CD4-positive, alpha-beta memory T cell (primary cell): ENCODE results near the gene IRF2BP1. TPM values are rescaled to one million over a fixed set of nuclear protein-coding genes. Genes with fewer than 3 reads are reported as not detected.

Experiments
- CTCF ChIA-PET: fragments of 350-600 bp; sonication (Branson Sonifier 250); formaldehyde crosslinking; loops from one replicate; lab custom pipeline; 2021; ENCODE audit warnings: inconsistent platforms; ENCODE audit not compliant: partially characterized antibody; lab: Charles Lee
- POLR2A ChIA-PET: fragments of 350-600 bp; sonication (Branson Sonifier 250); formaldehyde crosslinking; loops from one replicate; lab custom pipeline; 2021; ENCODE audit not compliant: partially characterized antibody; lab: Charles Lee
- DNase-seq, 5 donors: peaks; one replicate each; pipeline versions ENCODE4 v3.0.0 to v3.0.0-alpha.2; 2020 to 2022; ENCODE audit warnings: mixed read lengths in 1 of 5
- H3K27ac ChIP-seq: one replicate; pipeline ENCODE4 v1.7.0; 2013; ENCODE audit warnings: low read depth, low read length
- H3K27me3 ChIP-seq: 2 replicates; pipeline ENCODE4 v1.7.0; 2013; ENCODE audit warnings: mild to moderate bottlenecking, low read length, moderate library complexity; ENCODE audit not compliant: insufficient read depth
- H3K36me3 ChIP-seq: 2 replicates; pipeline ENCODE4 v1.7.0; 2013; ENCODE audit warnings: mild to moderate bottlenecking, low read length, moderate library complexity; ENCODE audit not compliant: insufficient read depth
- H3K4me1 ChIP-seq: 2 replicates; pipeline ENCODE4 v1.7.0; 2013; ENCODE audit warnings: mild to moderate bottlenecking, low read length, moderate library complexity; ENCODE audit not compliant: insufficient read depth
- H3K4me3 ChIP-seq, 2 donors: one replicate each; pipeline ENCODE4 v1.7.0; 2013; ENCODE audit warnings: low read length in 2 of 2, mild to moderate bottlenecking in 1 of 2
- H3K9me3 ChIP-seq, 2 donors: one replicate each; pipeline ENCODE4 v1.7.0; 2013; ENCODE audit warnings: low read length in 2 of 2, control low read depth in 1 of 2; ENCODE audit not compliant: control insufficient read depth in 1 of 2
- H3K27ac Mint-ChIP-seq, 7 donors: one replicate each; pipeline ENCODE4 v1.8.0; 2020 to 2021; ENCODE audit warnings: mixed read lengths in 7 of 7, mild to moderate bottlenecking in 6 of 7, inconsistent platforms in 3 of 7, moderate library complexity in 3 of 7
- H3K27me3 Mint-ChIP-seq, 2 donors: one replicate each; pipeline ENCODE4 v1.8.0; 2020 to 2021; ENCODE audit warnings: mixed read lengths in 2 of 2
- H3K36me3 Mint-ChIP-seq, 2 donors: one replicate each; pipeline ENCODE4 v1.8.0; 2020 to 2021; ENCODE audit warnings: mixed read lengths in 2 of 2, inconsistent platforms in 1 of 2, mild to moderate bottlenecking in 1 of 2
- H3K4me1 Mint-ChIP-seq, 4 donors: one replicate each; pipeline ENCODE4 v1.8.0; 2020 to 2021; ENCODE audit warnings: mixed read lengths in 4 of 4, mild to moderate bottlenecking in 1 of 4
- H3K4me3 Mint-ChIP-seq, 8 donors: one replicate each; pipeline ENCODE4 v1.8.0; 2020 to 2021; ENCODE audit warnings: mixed read lengths in 8 of 8, mild to moderate bottlenecking in 7 of 8, moderate library complexity in 6 of 8, inconsistent platforms in 3 of 8
- H3K9me3 Mint-ChIP-seq, 8 donors: one replicate each; pipeline ENCODE4 v1.8.0; 2020 to 2021; ENCODE audit warnings: mixed read lengths in 8 of 8, mild to moderate bottlenecking in 5 of 8, inconsistent platforms in 3 of 8, moderate library complexity in 1 of 8
- intact Hi-C: fragments of 100-400 bp; cut with micrococcal nuclease; formaldehyde crosslinking; loops from one replicate; pipeline ENCODE4 v1.15.1; 2023
- polyA plus RNA-seq, 2 donors: library from polyadenylated mRNA; unstranded; fragments of 300-500 nt; fragmentation: Illumina TruSeq; gene quantifications; one replicate each; pipeline ENCODE4 v1.2.3, GENCODE V29; 2021
- total RNA-seq, 2 experiments: library from RNA; stranded (reverse); gene quantifications; one replicate each; pipeline ENCODE4 v1.2.3, GENCODE V29; 2021

IRF2BP1 gene
- total and polyA plus RNA-seq, 4 experiments from 2014 or later = 2.4 to 35.8 (median 21.0) TPM

DNA sequence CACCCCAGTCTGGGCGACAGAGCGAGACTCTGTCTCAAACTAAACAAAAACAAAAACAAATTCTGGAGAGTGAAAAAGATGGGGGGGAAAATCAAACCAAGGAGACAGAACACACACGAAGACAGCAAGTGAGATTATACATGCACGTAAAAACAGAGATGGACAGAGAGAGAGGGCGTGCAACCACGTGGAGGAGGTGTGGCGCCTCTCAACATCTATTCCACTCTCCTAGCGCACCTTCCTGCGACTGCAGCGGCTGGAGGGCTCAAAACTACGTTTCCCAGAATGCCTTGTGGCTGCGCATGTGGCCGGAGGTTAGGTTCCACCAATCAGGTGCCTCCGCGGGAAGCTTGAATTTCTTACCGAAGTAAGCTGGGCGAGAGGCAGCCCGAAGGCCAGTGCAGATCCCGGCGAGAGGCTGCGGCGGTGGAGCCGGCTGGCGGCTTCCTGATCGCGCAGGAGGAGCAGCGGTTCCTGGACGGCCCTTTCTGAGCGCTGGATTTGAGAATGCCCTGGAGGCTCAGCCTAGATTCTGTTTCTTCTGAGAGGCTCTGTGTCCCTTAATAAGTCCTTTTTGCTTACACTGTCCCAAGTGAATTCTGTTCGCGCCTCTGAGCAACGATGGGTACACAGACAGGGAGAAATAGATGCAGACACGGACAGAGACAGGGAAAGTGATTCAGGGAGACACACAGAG lies 41.8 kb upstream of the IRF2BP1 start:
- Histone ChIP-seq H3K4me1 (peaks cover 8% of the 10 kb centered on the region), H3K27me3 (no peaks in the 10 kb centered on the region), H3K36me3 (no peaks in the 10 kb centered on the region), H3K27ac (no peak overlapping the region), H3K9me3 (no peaks in the 10 kb centered on the region), H3K4me3 (no peak overlapping the region)
- Mint-ChIP-seq H3K9me3 (no peaks in the 10 kb centered on the region), H3K4me3 (peak overlapping the region in 5 of 8 donors; percentile 12 to 69 (median 27)), H3K4me1 (peaks cover 2 to 12% (median 6%) of the 10 kb centered on the region in 4 donors), H3K36me3 (no peaks in the 10 kb centered on the region), H3K27ac (peak overlapping the region in 3 of 7 donors; percentile 43 to 84 (median 70)), H3K27me3 (peaks cover 5 to 8% of the 10 kb centered on the region in 2 donors)
- peak; percentile 85 to 90 (median 87) for DNase-seq
- ChIA-PET POLR2A (interaction anchor here (1.0 to 1.8 kb wide), 3 partner anchors 25 to 64 kb away, joined by 3 to 6 read pairs (median 5); partner anchors contain the start of genes FOXA3, MYPOP and SYMPK), CTCF (no interaction called here)
- intact Hi-C loops = loop anchor here (1.0 to 2.0 kb wide), 3 partner anchors 25 to 68 kb away; partner anchors contain the start of genes CCDC61, MYPOP and SYMPK

DNA sequence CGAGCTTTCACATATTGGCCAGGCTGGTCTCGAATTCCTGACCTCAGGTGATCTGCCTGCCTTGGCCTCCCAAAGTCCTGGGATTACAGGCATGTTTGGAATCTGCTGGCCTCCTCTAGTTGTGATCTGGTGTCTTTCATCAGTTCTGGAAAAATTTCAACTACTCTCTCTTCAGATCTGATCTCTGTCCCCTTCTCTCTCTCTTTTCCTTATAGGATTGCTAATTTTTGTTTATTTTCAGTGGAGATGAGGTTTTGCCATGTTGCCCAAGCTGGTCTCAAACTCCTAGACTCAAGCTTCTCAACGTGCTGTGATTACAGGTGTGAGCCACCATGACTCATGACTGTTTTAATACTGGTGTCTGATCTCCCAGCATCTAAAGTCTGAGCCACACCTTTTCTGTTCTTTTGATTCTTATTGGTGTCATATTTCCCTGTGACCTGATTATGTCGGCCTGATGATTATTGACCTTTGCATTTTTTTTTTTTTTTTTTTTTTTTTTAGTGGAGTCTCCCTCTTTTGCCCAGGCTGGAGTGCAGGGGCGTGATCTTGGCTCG lies 39.0 kb upstream of the IRF2BP1 start:
- H3K4me1 Mint-ChIP-seq = peaks cover 2 to 12% (median 6%) of the 10 kb centered on the region in 4 donors
- H3K27me3 Mint-ChIP-seq = peaks cover 0 to 5% of the 10 kb centered on the region in 2 donors
- intact Hi-C loops = no loop called here
- Histone ChIP-seq H3K27me3 (no peaks in the 10 kb centered on the region), H3K4me1 (peaks cover 8% of the 10 kb centered on the region), H3K9me3 (no peaks in the 10 kb centered on the region), H3K4me3 (no peak overlapping the region), H3K27ac (no peak overlapping the region), H3K36me3 (no peaks in the 10 kb centered on the region)
- no peak overlapping the region for H3K4me3 Mint-ChIP-seq
- ChIA-PET CTCF (no interaction called here), POLR2A (no interaction called here)
- no peaks in the 10 kb centered on the region for H3K36me3 Mint-ChIP-seq
- DNase-seq = no peak
- H3K9me3 Mint-ChIP-seq = no peaks in the 10 kb centered on the region
- H3K27ac Mint-ChIP-seq = no peak overlapping the region

DNA sequence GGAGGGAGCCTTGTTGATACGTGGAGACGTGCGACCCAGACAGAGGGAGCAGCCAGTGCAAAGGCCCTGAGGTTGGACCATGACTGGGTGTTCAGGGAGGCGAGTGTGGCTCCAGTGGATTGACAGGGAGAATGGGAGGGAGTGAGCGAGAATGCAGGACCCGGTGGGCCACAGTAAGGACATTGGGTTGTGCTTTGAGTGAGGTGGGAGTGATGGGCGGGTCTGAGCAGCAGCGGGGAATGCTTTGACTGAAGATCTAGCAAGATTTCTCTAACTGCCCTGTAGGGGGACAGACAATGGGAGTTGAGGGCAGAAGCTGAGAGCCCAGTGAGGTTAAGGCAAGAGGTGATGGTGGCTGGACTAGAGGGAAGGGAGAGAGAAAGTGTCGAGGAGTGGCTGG lies 36.3 kb upstream of the IRF2BP1 start:
- Mint-ChIP-seq H3K4me1 (peaks cover 0 to 5% (median under 1%) of the 10 kb centered on the region in 4 donors), H3K4me3 (no peak overlapping the region), H3K27ac (peak overlapping the region in 1 of 7 donors; percentile 14), H3K27me3 (peaks cover 3 to 8% of the 10 kb centered on the region in 2 donors), H3K9me3 (no peaks in the 10 kb centered on the region), H3K36me3 (no peaks in the 10 kb centered on the region)
- no peak overlapping the region for H3K27ac ChIP-seq
- H3K9me3 ChIP-seq = no peaks in the 10 kb centered on the region
- CTCF ChIA-PET = interaction anchor here (0.9 kb wide), 1 partner anchor 19 kb away, joined by 3 read pairs; no protein-coding TSS in a partner anchor
- no peaks in the 10 kb centered on the region for H3K27me3 ChIP-seq
- no peak for DNase-seq
- no peaks in the 10 kb centered on the region for H3K36me3 ChIP-seq
- POLR2A ChIA-PET = no interaction called here
- H3K4me3 ChIP-seq = no peak overlapping the region
- intact Hi-C loops = no loop called here
- H3K4me1 ChIP-seq = no peaks in the 10 kb centered on the region

DNA sequence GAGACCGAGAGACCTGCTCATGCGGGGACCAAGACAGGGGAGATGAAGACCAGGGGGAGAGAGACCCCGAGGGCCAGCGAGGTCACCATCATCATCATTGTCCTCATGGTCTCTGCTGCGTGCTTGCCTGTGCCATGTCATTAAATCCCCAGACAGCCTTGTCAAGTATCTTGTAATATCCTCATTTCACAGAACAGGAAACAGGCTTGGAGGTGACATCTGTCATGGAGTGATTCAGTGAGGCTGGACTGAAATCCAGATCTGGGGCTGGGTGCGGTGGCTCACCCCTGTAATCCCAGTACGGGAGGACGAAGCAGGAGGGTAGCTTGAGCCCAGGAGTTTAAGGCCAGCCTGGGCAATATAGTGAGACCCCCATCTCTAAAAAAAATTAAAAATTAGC lies 34.5 kb upstream of the IRF2BP1 start:
- Mint-ChIP-seq H3K27ac (no peak overlapping the region), H3K4me3 (no peak overlapping the region), H3K4me1 (no peaks in the 10 kb centered on the region), H3K27me3 (peaks cover 7 to 12% of the 10 kb centered on the region in 2 donors), H3K36me3 (no peaks in the 10 kb centered on the region), H3K9me3 (no peaks in the 10 kb centered on the region)
- Histone ChIP-seq H3K4me3 (no peak overlapping the region), H3K4me1 (no peaks in the 10 kb centered on the region), H3K36me3 (no peaks in the 10 kb centered on the region), H3K9me3 (no peaks in the 10 kb centered on the region), H3K27me3 (no peaks in the 10 kb centered on the region), H3K27ac (no peak overlapping the region)
- CTCF ChIA-PET = no interaction called here
- POLR2A ChIA-PET = no interaction called here
- DNase-seq = no peak
- intact Hi-C loops = no loop called here

DNA sequence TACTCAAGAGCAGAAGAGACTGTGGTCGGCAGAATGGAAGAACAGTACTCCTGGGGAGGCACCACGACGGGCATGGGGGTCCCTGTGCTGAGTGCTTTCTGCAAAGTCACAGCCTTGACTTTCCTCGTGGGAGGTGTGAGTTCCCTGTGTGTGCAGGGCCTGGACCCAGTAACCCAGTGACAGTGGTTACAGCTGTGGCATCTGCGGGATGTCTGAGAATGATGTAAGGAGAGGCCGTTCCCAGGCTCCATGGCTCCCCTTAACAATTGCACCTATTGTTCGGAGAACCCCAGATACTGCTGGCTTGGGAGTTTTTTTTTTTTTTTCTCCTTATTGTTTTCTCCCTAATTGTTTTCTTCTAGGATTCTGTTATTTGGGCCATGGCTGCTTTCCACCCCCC lies 33.7 kb upstream of the IRF2BP1 start:
- no peaks in the 10 kb centered on the region for H3K27me3 ChIP-seq
- intact Hi-C loops = no loop called here
- no peak for DNase-seq
- no peak overlapping the region for H3K4me3 Mint-ChIP-seq
- no peaks in the 10 kb centered on the region for H3K36me3 Mint-ChIP-seq
- H3K4me1 Mint-ChIP-seq = no peaks in the 10 kb centered on the region
- H3K27ac Mint-ChIP-seq = no peak overlapping the region
- H3K9me3 Mint-ChIP-seq = no peaks in the 10 kb centered on the region
- H3K9me3 ChIP-seq = no peaks in the 10 kb centered on the region
- H3K27me3 Mint-ChIP-seq = peaks cover 10 to 14% of the 10 kb centered on the region in 2 donors
- H3K4me3 ChIP-seq = no peak overlapping the region
- no peaks in the 10 kb centered on the region for H3K36me3 ChIP-seq
- POLR2A ChIA-PET = no interaction called here
- CTCF ChIA-PET = no interaction called here
- no peak overlapping the region for H3K27ac ChIP-seq
- no peaks in the 10 kb centered on the region for H3K4me1 ChIP-seq

DNA sequence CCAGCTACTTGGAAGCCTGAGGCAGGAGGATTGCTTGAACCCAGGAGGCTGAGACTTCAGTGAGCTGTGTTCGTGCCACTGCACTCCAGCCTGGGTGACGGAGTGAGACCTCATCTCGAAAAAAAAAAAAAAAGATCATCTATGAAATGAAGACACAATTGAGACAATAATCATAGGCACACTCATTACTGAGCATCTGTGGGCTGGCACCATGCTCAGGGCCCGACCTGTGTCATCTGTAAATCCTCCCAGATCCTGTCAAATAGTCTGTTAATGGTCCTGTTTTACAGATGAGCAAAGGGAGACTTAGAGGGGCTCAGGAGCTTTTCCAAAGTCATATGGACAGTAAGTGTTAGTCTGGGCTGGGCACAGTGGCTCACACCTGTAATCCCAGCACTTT lies 32.8 kb upstream of the IRF2BP1 start:
- Histone ChIP-seq H3K27ac (no peak overlapping the region), H3K4me3 (no peak overlapping the region), H3K27me3 (no peaks in the 10 kb centered on the region), H3K4me1 (no peaks in the 10 kb centered on the region), H3K9me3 (no peaks in the 10 kb centered on the region), H3K36me3 (no peaks in the 10 kb centered on the region)
- H3K4me3 Mint-ChIP-seq = no peak overlapping the region
- DNase-seq = no peak
- H3K27me3 Mint-ChIP-seq = peaks cover 10 to 14% of the 10 kb centered on the region in 2 donors
- no peaks in the 10 kb centered on the region for H3K36me3 Mint-ChIP-seq
- H3K27ac Mint-ChIP-seq = no peak overlapping the region
- no peaks in the 10 kb centered on the region for H3K4me1 Mint-ChIP-seq
- intact Hi-C loops = no loop called here
- H3K9me3 Mint-ChIP-seq = no peaks in the 10 kb centered on the region
- ChIA-PET CTCF (no interaction called here), POLR2A (no interaction called here)

DNA sequence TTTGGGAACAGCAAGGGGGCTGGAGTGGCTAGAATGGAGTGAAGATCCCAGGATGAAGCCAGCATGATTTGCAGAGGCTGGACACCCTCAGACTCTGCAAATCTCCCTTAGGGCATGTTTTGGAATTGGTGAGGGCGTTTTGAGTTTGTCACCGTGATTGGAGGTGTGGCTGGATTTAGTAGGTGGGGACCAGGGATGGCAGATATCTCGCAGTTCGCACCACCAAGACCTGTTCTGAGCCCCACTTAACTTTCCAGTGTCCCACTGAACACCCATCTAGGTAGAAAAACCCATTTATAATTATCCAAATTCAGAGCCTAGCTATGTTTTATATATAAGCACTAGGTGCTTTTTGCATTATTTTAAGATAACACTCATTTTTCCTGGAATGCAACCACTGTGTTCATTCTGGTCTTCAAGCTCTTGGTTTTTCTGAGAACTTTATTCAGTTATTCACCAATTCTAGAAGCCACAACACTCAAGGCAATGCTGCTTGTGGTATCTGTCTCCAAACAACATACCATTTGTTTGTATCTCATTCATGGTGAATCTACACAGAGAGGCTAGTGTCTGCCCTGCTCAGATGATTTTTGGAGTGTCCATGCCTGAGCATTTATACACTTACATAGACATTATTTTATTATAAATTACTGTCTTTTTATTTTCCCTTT lies 31.6 kb upstream of the IRF2BP1 start:
- no peak for DNase-seq
- H3K27ac ChIP-seq = no peak overlapping the region
- intact Hi-C loops = no loop called here
- Mint-ChIP-seq H3K27me3 (peaks cover 15 to 16% of the 10 kb centered on the region in 2 donors), H3K9me3 (no peaks in the 10 kb centered on the region), H3K36me3 (no peaks in the 10 kb centered on the region), H3K4me1 (no peaks in the 10 kb centered on the region), H3K27ac (no peak overlapping the region), H3K4me3 (no peak overlapping the region)
- no peaks in the 10 kb centered on the region for H3K36me3 ChIP-seq
- POLR2A ChIA-PET = no interaction called here
- CTCF ChIA-PET = no interaction called here
- no peaks in the 10 kb centered on the region for H3K27me3 ChIP-seq
- H3K4me3 ChIP-seq = no peak overlapping the region
- no peaks in the 10 kb centered on the region for H3K4me1 ChIP-seq
- no peaks in the 10 kb centered on the region for H3K9me3 ChIP-seq
